OCI-LY7 (cell line): ENCODE results near the gene ROBO1. TPM values are rescaled to one million over a fixed set of nuclear protein-coding genes. Genes with fewer than 3 reads are reported as not detected.

Source experiments
- BruUV-seq: library from RNA; stranded (reverse); fragments of 400-500 nt; replicated peaks from 2 replicates; lab custom pipeline; 2021; lab: Mats Ljungman, UMichigan
- CTCF ChIA-PET: fragments of 300-600 bp; sonication (Branson Sonifier 250); formaldehyde crosslinking; loops from one replicate; lab custom pipeline; 2022; ENCODE audit warnings: antibody characterized with exemption; ENCODE audit not compliant: unreplicated experiment; lab: Charles Lee
- POLR2A ChIA-PET: fragments of 300-600 bp; sonication (Branson Sonifier 250); formaldehyde crosslinking; loops from one replicate; lab custom pipeline; 2022; ENCODE audit warnings: antibody characterized with exemption; lab: Charles Lee
- DNase-seq: peaks from one replicate; pipeline ENCODE4 v3.0.0-alpha.2; 2015; ENCODE audit warnings: low spot score
- H2AFZ ChIP-seq: fragments of 200-600 bp; sonication (generic), shearing (Covaris generic); 2 replicates; pipeline ENCODE4 v1.6.1; 2014; ENCODE audit warnings: mild to moderate bottlenecking, antibody characterized with exemption, low read length, moderate library complexity
- H3K27ac ChIP-seq: fragments of 200-600 bp; sonication (generic); 2 replicates; pipeline ENCODE4 v1.5.1; 2014; ENCODE audit warnings: mixed run types, low read depth, mild to moderate bottlenecking, moderate library complexity, low read length, inconsistent platforms; ENCODE audit not compliant: poor library complexity, severe bottlenecking
- H3K36me3 ChIP-seq: fragments of 200-600 bp; sonication (generic); 2 replicates; pipeline ENCODE4 v1.6.1; 2014; ENCODE audit warnings: mild to moderate bottlenecking, antibody characterized with exemption, low read length, moderate library complexity, mixed read lengths; ENCODE audit not compliant: insufficient read depth
- H3K4me1 ChIP-seq: fragments of 200-600 bp; sonication (generic); 2 replicates; pipeline ENCODE4 v1.5.1; 2014; ENCODE audit warnings: mild to moderate bottlenecking, low read length; ENCODE audit not compliant: insufficient read depth, poor library complexity, severe bottlenecking
- H3K4me2 ChIP-seq: fragments of 200-600 bp; sonication (generic); 2 replicates; pipeline ENCODE4 v1.6.1; 2014; ENCODE audit warnings: mild to moderate bottlenecking, low read length
- H3K4me3 ChIP-seq: fragments of 200-600 bp; sonication (generic); 2 replicates; pipeline ENCODE4 v1.5.1; 2014; ENCODE audit warnings: mild to moderate bottlenecking, low read depth, low read length; ENCODE audit not compliant: poor library complexity, severe bottlenecking
- H3K79me2 ChIP-seq: fragments of 200-600 bp; sonication (generic); 2 replicates; pipeline ENCODE4 v1.6.1; 2016; ENCODE audit warnings: low read depth, mild to moderate bottlenecking, low read length, moderate library complexity, mixed read lengths; ENCODE audit not compliant: insufficient read depth
- H3K9me2 ChIP-seq: fragments of 200-600 bp; sonication (generic); 2 replicates; pipeline ENCODE4 v1.6.1; 2016; ENCODE audit warnings: mild to moderate bottlenecking, low read length, mixed read lengths; ENCODE audit not compliant: insufficient read depth
- H3K9me3 ChIP-seq: fragments of 200-600 bp; sonication (generic); 2 replicates; pipeline ENCODE4 v1.6.1; 2014; ENCODE audit warnings: mild to moderate bottlenecking, mixed run types, low read length, mixed read lengths
- H4K20me1 ChIP-seq: fragments of 200-600 bp; sonication (generic); 2 replicates; pipeline ENCODE4 v1.6.1; 2014; ENCODE audit warnings: mild to moderate bottlenecking, antibody characterized with exemption, low read length, moderate library complexity, mixed read lengths; ENCODE audit not compliant: insufficient read depth
- EZH2phosphoT487 ChIP-seq: fragments of 200-600 bp; sonication (generic); IDR thresholded peaks from 2 replicates; pipeline ENCODE4 v1.6.1; 2018; ENCODE audit warnings: low read depth, borderline replicate concordance, mild to moderate bottlenecking, mixed run types, antibody characterized with exemption, low read length, moderate library complexity, mixed read lengths
- intact Hi-C: fragments of 100-400 bp; cut with micrococcal nuclease; formaldehyde crosslinking; loops from one replicate; pipeline ENCODE4 v1.10.0; 2022; ENCODE audit not compliant: unreplicated experiment
- total RNA-seq, 2 experiments: library from RNA; depleted of rRNA in 1 of 2; stranded (reverse); fragments of >200 nt in 1 of 2; shearing (Covaris generic) in 1 of 2; gene quantifications; 2 replicates each; pipeline ENCODE4 v1.2.3, GENCODE V29; 2014 to 2022
- TF ChIP-seq, protein P1 (sequence below): fragments of 200-600 bp; sonication (generic); conservative IDR thresholded peaks from 2 replicates; pipeline ENCODE4 v1.5.1; 2014; ENCODE audit warnings: mild to moderate bottlenecking, antibody characterized with exemption, low read length, moderate library complexity, mixed read lengths

The ROBO1 gene
- total RNA-seq, 2 experiments from 2014 or later: not detected

DNA sequence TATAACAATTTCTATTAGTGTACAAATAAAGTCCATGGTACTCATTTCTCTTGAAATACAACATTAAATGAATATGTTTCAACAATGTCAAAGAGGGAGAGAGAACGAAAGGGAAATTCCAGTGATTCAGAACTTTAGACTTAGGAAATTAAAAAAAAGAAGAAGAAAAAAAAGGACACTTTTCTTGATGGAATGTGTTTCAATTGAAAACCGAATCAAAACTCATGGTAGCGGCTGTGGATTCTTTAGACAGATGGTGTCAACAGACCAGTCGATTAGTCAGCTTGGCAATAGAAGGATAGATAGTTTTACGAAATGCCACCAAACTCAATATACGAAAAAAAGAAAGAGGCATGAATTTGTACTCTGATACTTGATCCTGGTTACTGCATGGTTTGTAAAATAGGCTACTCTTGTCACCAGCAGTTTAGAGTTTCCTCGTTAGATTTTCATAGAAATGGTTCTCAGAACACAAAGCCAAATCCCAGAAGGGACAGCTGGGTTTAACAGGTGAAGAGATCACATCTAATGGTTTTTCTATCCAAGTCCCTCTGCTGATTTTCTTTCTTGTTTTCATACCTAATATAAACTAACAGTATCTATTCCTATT, 793.5 kb downstream of the ROBO1 start:
- no TSS peak for BruUV-seq

DNA sequence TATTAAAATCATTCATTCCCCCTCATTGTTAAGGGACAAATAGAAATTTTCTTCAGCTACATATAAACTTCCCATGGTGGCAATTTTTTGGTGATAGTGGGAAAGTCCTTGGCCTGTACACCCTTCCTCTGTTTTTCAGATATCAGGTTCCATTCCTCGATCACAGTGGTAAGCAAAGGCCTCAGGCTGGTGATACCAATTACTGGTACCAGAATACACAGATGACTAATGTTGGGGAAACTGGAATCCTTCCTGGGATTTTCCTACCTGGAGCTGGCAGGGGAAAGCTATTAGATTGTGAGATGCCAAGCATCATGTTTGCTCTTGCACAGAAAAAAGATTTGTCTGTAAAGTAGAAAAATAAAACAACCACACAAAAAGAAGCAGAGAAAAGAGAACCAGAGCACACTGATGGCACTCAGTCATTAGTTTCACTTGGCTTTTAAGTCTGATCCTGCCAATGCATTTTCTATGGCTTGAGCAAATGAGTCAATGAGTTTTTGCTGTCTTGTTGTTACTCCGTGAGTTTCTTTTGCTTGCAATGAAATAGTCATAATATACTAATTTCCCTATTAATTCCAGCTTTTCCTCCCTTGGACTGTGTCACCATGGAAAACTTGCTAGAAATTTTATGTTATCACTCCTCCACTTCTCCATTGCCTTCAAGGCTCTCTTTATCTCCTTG, 795.0 kb downstream of the ROBO1 start:
- no peak for DNase-seq
- no peaks in the 10 kb centered on the region for H3K36me3 ChIP-seq
- no peaks in the 10 kb centered on the region for H3K9me3 ChIP-seq
- CTCF ChIA-PET: no interaction called here
- no peaks in the 10 kb centered on the region for H3K9me2 ChIP-seq
- no peaks in the 10 kb centered on the region for H4K20me1 ChIP-seq
- no peak overlapping the region for H2AFZ ChIP-seq
- BruUV-seq: no TSS peak
- POLR2A ChIA-PET: interaction anchor here (0.6 to 1.6 kb wide), 4 partner anchors 10 to 340 kb away, joined by 3 to 10 read pairs (median 3); no protein-coding TSS in a partner anchor
- TF ChIP-seq EZH2phosphoT487: no peak
- TF ChIP-seq, protein P1, sequence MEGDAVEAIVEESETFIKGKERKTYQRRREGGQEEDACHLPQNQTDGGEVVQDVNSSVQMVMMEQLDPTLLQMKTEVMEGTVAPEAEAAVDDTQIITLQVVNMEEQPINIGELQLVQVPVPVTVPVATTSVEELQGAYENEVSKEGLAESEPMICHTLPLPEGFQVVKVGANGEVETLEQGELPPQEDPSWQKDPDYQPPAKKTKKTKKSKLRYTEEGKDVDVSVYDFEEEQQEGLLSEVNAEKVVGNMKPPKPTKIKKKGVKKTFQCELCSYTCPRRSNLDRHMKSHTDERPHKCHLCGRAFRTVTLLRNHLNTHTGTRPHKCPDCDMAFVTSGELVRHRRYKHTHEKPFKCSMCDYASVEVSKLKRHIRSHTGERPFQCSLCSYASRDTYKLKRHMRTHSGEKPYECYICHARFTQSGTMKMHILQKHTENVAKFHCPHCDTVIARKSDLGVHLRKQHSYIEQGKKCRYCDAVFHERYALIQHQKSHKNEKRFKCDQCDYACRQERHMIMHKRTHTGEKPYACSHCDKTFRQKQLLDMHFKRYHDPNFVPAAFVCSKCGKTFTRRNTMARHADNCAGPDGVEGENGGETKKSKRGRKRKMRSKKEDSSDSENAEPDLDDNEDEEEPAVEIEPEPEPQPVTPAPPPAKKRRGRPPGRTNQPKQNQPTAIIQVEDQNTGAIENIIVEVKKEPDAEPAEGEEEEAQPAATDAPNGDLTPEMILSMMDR: no peak
- no peak overlapping the region for H3K27ac ChIP-seq
- H3K4me3 ChIP-seq: no peak overlapping the region
- no peaks in the 10 kb centered on the region for H3K4me1 ChIP-seq
- no peaks in the 10 kb centered on the region for H3K79me2 ChIP-seq
- intact Hi-C loops: no loop called here
- no peak overlapping the region for H3K4me2 ChIP-seq

More for the DNA sequence above, 793.5 kb downstream of the ROBO1 start:
- no peak overlapping the region for H3K4me3 ChIP-seq
- H3K9me3 ChIP-seq: no peaks in the 10 kb centered on the region
- no peak overlapping the region for H3K27ac ChIP-seq
- intact Hi-C loops: no loop called here
- no peak for DNase-seq
- no peaks in the 10 kb centered on the region for H3K79me2 ChIP-seq
- no peak for TF ChIP-seq EZH2phosphoT487
- H3K4me1 ChIP-seq: no peaks in the 10 kb centered on the region
- no peaks in the 10 kb centered on the region for H4K20me1 ChIP-seq
- H3K36me3 ChIP-seq: no peaks in the 10 kb centered on the region
- CTCF ChIA-PET: no interaction called here
- no peak overlapping the region for H3K4me2 ChIP-seq
- no peak overlapping the region for H2AFZ ChIP-seq
- POLR2A ChIA-PET: interaction anchor here (0.9 kb wide), 1 partner anchor 86 kb away, joined by 3 read pairs; no protein-coding TSS in a partner anchor
- H3K9me2 ChIP-seq: no peaks in the 10 kb centered on the region

DNA sequence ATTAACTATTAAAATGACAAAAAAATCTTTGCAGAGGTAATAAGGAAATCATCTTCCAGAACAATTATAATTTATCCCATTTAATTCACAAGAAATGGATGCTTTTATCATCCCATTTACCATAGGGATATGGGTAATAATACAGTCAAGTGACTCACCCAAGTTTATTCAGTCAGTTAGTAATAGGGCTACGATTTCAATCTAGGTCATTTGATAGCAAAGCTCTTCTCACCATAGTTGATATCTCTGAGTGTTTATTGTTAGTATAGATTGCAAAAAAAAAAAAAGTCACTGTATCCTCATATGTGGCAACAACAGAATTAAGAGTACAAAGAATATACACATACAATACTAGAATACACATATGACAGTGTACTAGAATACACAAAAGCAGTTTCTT, 797.1 kb downstream of the ROBO1 start:
- Histone ChIP-seq H3K4me3 (no peak overlapping the region), H4K20me1 (no peaks in the 10 kb centered on the region), H3K27ac (no peak overlapping the region), H3K36me3 (no peaks in the 10 kb centered on the region), H2AFZ (no peak overlapping the region), H3K4me1 (no peaks in the 10 kb centered on the region), H3K79me2 (no peaks in the 10 kb centered on the region), H3K9me3 (no peaks in the 10 kb centered on the region), H3K9me2 (no peaks in the 10 kb centered on the region), H3K4me2 (no peak overlapping the region)
- no TSS peak for BruUV-seq
- ChIA-PET CTCF (no interaction called here), POLR2A (no interaction called here)
- intact Hi-C loops: no loop called here
- TF ChIP-seq, protein P1: no peak
- no peak for TF ChIP-seq EZH2phosphoT487
- DNase-seq: no peak
